Testis (tissue), 3 donors: ENCODE measurements around the gene KCNH5. TPM values are rescaled to one million over a fixed set of nuclear protein-coding genes. Genes with fewer than 3 reads are reported as not detected.

ENCODE experiments used
- DNase-seq: peaks from one replicate; pipeline ENCODE4 v3.0.0-alpha.2; 2019
- H3K27ac ChIP-seq, 2 donors: fragments of 200-600 bp; sonication (generic); one replicate each; pipeline ENCODE4 v1.5.1; 2019
- H3K27me3 ChIP-seq: fragments of 200-600 bp; sonication (generic); one replicate; pipeline ENCODE4 v1.5.1; 2019
- H3K36me3 ChIP-seq: fragments of 200-600 bp; sonication (generic); one replicate; pipeline ENCODE4 v1.5.1; 2017; ENCODE audit warnings: low read depth; ENCODE audit errors: missing control alignments
- H3K4me1 ChIP-seq: fragments of 200-600 bp; sonication (generic); one replicate; pipeline ENCODE4 v1.5.1; 2019
- H3K4me3 ChIP-seq, 2 donors: fragments of 200-600 bp; sonication (generic); one replicate each; pipeline ENCODE4 v1.5.1; 2017 to 2019
- H3K9me3 ChIP-seq: fragments of 200-600 bp; sonication (generic); one replicate; pipeline ENCODE4 v1.5.1; 2017
- POLR2A ChIP-seq: fragments of 450-650 bp; IDR thresholded peaks from one replicate; pipeline ENCODE4 v1.6.1; 2017; ENCODE audit warnings: antibody characterized with exemption, mild to moderate bottlenecking, moderate library complexity
- WGBS, 2 donors: methylation state at CpG; one replicate each; pipeline ENCODE4 v1.1.5; 2018; 5-methylcytosine and 5-hydroxymethylcytosine counted together
- intact Hi-C: fragments of 100-400 bp; cut with DNase I; formaldehyde crosslinking; loops from one replicate; pipeline ENCODE4 v1.15.1; 2023; ENCODE audit warnings: low total_unique reads
- polyA plus RNA-seq: library from polyadenylated mRNA; stranded (reverse); fragments of 350-450 nt; fragmentation: Illumina TruSeq; extraction: RNeasy Lipid Tissue Mini Kit (QIAGEN cat#74804); gene quantifications from one replicate; pipeline ENCODE4 v1.2.3, GENCODE V29; 2014; ENCODE audit warnings: low read depth, low replicate concordance; ENCODE audit not compliant: insufficient read depth
- total RNA-seq, 2 donors: library from RNA; depleted of rRNA; stranded (reverse); fragments of >200 nt; gene quantifications; one replicate each; pipeline ENCODE4 v1.2.3, GENCODE V29; 2016
- TF ChIP-seq, protein P1 (sequence below), 3 experiments: fragments of 450-650 bp in 2 of 3; fragments of 200-600 bp in 1 of 3; sonication (generic) in 1 of 3; IDR thresholded peaks; one replicate each; pipeline ENCODE4 v1.5.1; 2016 to 2019; ENCODE audit warnings: antibody characterized with exemption in 3 of 3, mild to moderate bottlenecking in 2 of 3, moderate library complexity in 1 of 3

Gene KCNH5
- total and polyA plus RNA-seq, 3 donors from 2014 or later: 0.53 to 1.7 (median 0.93) TPM

DNA sequence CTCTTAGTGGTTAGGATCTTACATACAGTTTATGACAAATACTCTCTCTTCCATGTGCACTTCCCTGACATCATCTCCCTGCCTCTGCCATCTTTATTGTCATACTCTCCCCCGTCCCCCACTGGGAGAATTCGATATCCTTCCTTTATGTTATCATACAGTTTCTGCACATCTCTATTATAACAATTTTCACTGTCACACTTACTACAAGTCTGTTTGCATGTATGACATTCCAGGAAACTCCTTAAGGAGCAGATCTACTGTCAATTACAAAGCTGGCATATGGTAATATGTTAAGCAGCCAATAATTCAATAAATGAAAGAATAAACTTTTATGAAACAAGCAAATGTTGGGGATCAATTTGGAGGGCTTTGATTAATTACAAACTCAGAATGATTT lies 91.1 kb downstream of the KCNH5 start:
- H3K9me3 ChIP-seq: no peaks in the 10 kb centered on the region
- H3K4me1 ChIP-seq: no peaks in the 10 kb centered on the region
- 86 to 90% methylated on average over 2 of the region's 2 CpGs for WGBS, 2 donors
- DNase-seq: no peak
- no peaks in the 10 kb centered on the region for H3K27me3 ChIP-seq
- TF ChIP-seq POLR2A: no peak
- TF ChIP-seq, protein P1, sequence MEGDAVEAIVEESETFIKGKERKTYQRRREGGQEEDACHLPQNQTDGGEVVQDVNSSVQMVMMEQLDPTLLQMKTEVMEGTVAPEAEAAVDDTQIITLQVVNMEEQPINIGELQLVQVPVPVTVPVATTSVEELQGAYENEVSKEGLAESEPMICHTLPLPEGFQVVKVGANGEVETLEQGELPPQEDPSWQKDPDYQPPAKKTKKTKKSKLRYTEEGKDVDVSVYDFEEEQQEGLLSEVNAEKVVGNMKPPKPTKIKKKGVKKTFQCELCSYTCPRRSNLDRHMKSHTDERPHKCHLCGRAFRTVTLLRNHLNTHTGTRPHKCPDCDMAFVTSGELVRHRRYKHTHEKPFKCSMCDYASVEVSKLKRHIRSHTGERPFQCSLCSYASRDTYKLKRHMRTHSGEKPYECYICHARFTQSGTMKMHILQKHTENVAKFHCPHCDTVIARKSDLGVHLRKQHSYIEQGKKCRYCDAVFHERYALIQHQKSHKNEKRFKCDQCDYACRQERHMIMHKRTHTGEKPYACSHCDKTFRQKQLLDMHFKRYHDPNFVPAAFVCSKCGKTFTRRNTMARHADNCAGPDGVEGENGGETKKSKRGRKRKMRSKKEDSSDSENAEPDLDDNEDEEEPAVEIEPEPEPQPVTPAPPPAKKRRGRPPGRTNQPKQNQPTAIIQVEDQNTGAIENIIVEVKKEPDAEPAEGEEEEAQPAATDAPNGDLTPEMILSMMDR (IDR thresholded peaks at IDR 0.05): no peak
- H3K27ac ChIP-seq: no peak overlapping the region
- no peaks in the 10 kb centered on the region for H3K36me3 ChIP-seq
- H3K4me3 ChIP-seq: no peak overlapping the region
- intact Hi-C loops: no loop called here

DNA sequence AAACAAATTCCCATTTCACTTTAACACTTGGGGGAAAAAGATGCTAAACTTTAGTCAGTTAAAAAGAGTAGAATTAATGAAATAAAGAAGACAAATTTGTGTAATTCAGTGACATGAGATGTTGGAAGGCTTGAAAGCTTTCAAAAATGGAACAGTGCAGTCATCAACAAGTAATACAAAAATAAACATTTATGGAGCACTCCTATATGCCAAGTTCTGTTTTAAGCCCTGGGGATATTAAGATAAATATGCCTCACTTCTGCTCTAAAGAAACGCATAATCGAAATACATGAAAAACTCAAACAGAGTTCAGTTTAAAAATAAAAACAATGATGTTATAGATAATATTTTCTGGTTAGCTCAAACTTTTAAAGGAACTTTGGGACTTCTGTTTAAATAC lies 93.0 kb downstream of the KCNH5 start:
- H3K4me1 ChIP-seq: no peaks in the 10 kb centered on the region
- no peaks in the 10 kb centered on the region for H3K9me3 ChIP-seq
- H3K36me3 ChIP-seq: no peaks in the 10 kb centered on the region
- intact Hi-C loops: no loop called here
- WGBS, 2 donors: 62 to 81% methylated on average over 2 of the region's 2 CpGs
- H3K4me3 ChIP-seq: no peak overlapping the region
- TF ChIP-seq, protein P1 (IDR thresholded peaks at IDR 0.05): no peak
- no peak for TF ChIP-seq POLR2A
- DNase-seq: no peak
- H3K27me3 ChIP-seq: no peaks in the 10 kb centered on the region
- no peak overlapping the region for H3K27ac ChIP-seq

DNA sequence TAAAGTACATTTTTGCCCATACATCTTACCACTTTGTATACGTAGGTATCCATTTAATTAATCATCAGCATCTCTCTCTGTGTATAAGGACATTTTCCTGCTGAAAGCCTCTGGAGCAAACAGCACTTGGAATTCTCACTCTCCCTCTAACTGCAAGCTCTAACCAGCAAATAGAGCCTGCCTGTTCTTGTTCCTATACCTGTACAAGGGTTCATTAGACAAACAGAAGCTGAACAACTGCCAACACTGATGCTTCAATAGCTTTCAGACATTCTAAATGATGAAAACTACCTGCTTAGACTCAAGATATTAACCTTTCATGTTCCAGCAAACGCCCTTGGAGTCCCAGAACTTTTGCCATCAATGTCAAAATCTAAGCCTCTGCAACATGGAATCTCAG lies 98.0 kb downstream of the KCNH5 start:
- Histone ChIP-seq H3K36me3 (no peaks in the 10 kb centered on the region), H3K27me3 (no peaks in the 10 kb centered on the region), H3K4me1 (no peaks in the 10 kb centered on the region), H3K27ac (no peak overlapping the region), H3K9me3 (no peaks in the 10 kb centered on the region), H3K4me3 (no peak overlapping the region)
- TF ChIP-seq POLR2A: no peak
- TF ChIP-seq, protein P1 (IDR thresholded peaks at IDR 0.05): no peak
- 80 to 87% methylated on average over 2 of the region's 2 CpGs for WGBS, 2 donors
- DNase-seq: no peak
- intact Hi-C loops: no loop called here

DNA sequence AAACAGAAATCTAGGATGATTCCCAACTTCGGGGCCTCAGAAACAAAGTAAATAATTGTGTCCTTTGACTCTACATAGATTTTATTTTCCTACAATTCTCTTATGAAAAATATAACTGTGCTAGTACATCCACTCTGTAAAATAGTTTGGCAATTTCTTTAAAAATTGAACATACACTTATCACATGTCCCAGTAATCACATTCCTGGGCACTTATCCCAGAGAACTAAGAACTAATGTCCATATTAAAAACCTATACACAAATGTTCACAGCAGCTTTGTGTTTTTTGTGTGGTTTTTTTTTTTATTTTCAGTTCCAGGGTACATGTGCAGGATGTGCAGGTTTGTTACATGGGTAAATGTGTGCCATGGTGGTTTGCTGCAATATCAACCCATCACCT lies 99.0 kb downstream of the KCNH5 start:
- DNase-seq: no peak
- Histone ChIP-seq H3K27ac (no peak overlapping the region), H3K36me3 (no peaks in the 10 kb centered on the region), H3K9me3 (no peaks in the 10 kb centered on the region), H3K27me3 (no peaks in the 10 kb centered on the region), H3K4me3 (no peak overlapping the region), H3K4me1 (no peaks in the 10 kb centered on the region)
- TF ChIP-seq, protein P1 (IDR thresholded peaks at IDR 0.05): no peak
- TF ChIP-seq POLR2A: no peak
- 59 to 66% methylated on average over 1 of the region's 1 CpG for WGBS, 2 donors
- intact Hi-C loops: no loop called here

DNA sequence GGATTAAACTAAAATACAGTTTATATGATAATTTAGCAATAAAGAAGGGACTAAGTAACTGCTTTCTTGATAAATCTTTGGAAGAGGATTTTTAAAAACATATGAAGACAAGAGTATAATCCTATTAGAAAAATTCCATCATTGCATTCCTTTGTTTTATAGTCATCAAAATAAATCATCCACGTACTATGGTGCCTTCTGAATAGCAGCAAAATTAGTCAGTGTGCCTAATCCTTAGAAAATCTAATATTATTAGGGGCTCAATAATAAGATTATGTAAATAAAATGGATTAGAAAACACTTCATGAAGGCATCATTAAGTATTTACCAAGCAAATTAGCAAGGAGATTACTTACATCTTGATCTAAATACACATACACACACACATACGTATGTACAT lies 102.1 kb downstream of the KCNH5 start:
- Histone ChIP-seq H3K9me3 (no peaks in the 10 kb centered on the region), H3K27ac (no peak overlapping the region), H3K36me3 (no peaks in the 10 kb centered on the region), H3K4me3 (no peak overlapping the region), H3K27me3 (no peaks in the 10 kb centered on the region), H3K4me1 (no peaks in the 10 kb centered on the region)
- no peak for DNase-seq
- no peak for TF ChIP-seq POLR2A
- TF ChIP-seq, protein P1 (IDR thresholded peaks at IDR 0.05): no peak
- intact Hi-C loops: no loop called here
- WGBS, 2 donors: 71 to 78% methylated on average over 2 of the region's 2 CpGs
